HEK293 (cell line): ENCODE data around the gene TRAF4.

Experiments used
- EGR2 ChIP-seq: fragments of 450-650 bp; formaldehyde crosslinking; IDR thresholded peaks from 2 replicates; pipeline ENCODE4 v1.5.1; 2016; ENCODE audit warnings: low read depth, missing biosample characterization, missing genetic modification characterization
- KLF1 ChIP-seq: fragments of 450-650 bp; formaldehyde crosslinking; IDR thresholded peaks from 2 replicates; pipeline ENCODE4 v1.5.1; 2016; ENCODE audit warnings: missing biosample characterization, missing genetic modification characterization
- PBX3 ChIP-seq: sonication (generic); formaldehyde crosslinking; IDR thresholded peaks from 2 replicates; pipeline ENCODE4 v1.8.1; 2022; ENCODE audit warnings: mild to moderate bottlenecking, moderate library complexity, missing genetic modification reagents
- PRDM2 ChIP-seq: fragments of 450-650 bp; formaldehyde crosslinking; IDR thresholded peaks from 2 replicates; pipeline ENCODE4 v1.5.1; 2016; ENCODE audit warnings: missing biosample characterization, missing genetic modification characterization, borderline replicate concordance
- RBAK ChIP-seq: fragments of 450-650 bp; formaldehyde crosslinking; IDR thresholded peaks from 2 replicates; pipeline ENCODE4 v1.5.1; 2016; ENCODE audit warnings: missing biosample characterization, missing genetic modification characterization
- ZBTB1 ChIP-seq: fragments of 450-650 bp; formaldehyde crosslinking; IDR thresholded peaks from 2 replicates; pipeline ENCODE4 v1.5.1; 2016; ENCODE audit warnings: missing biosample characterization, missing genetic modification characterization
- ZBTB20 ChIP-seq: fragments of 450-650 bp; formaldehyde crosslinking; IDR thresholded peaks from 2 replicates; pipeline ENCODE4 v1.5.1; 2016; ENCODE audit warnings: missing biosample characterization, missing genetic modification characterization
- ZBTB49 ChIP-seq: fragments of 450-650 bp; formaldehyde crosslinking; IDR thresholded peaks from 2 replicates; pipeline ENCODE4 v1.5.1; 2016; ENCODE audit warnings: missing biosample characterization, missing genetic modification characterization, low read depth
- ZBTB6 ChIP-seq: fragments of 450-650 bp; formaldehyde crosslinking; IDR thresholded peaks from 2 replicates; pipeline ENCODE4 v1.5.1; 2017; ENCODE audit warnings: missing biosample characterization, missing genetic modification characterization
- ZNF121 ChIP-seq: fragments of 450-650 bp; formaldehyde crosslinking; IDR thresholded peaks from 2 replicates; pipeline ENCODE4 v1.5.1; 2016; ENCODE audit warnings: missing biosample characterization, missing genetic modification characterization
- ZNF174 ChIP-seq: fragments of 450-650 bp; formaldehyde crosslinking; IDR thresholded peaks from 2 replicates; pipeline ENCODE4 v1.5.0; 2017; ENCODE audit warnings: missing biosample characterization, mild to moderate bottlenecking, missing genetic modification characterization
- ZNF2 ChIP-seq: fragments of 450-650 bp; formaldehyde crosslinking; IDR thresholded peaks from 2 replicates; pipeline ENCODE4 v1.5.1; 2016; ENCODE audit warnings: missing biosample characterization, missing genetic modification characterization
- ZNF24 ChIP-seq: fragments of 450-650 bp; formaldehyde crosslinking; IDR thresholded peaks from 2 replicates; pipeline ENCODE4 v1.5.1; 2016; ENCODE audit warnings: missing biosample characterization, missing genetic modification characterization
- ZNF248 ChIP-seq: fragments of 450-650 bp; formaldehyde crosslinking; IDR thresholded peaks from 2 replicates; pipeline ENCODE4 v1.5.1; 2017; ENCODE audit warnings: missing biosample characterization, missing genetic modification characterization
- ZNF280D ChIP-seq: fragments of 450-650 bp; formaldehyde crosslinking; IDR thresholded peaks from 2 replicates; pipeline ENCODE4 v1.5.1; 2016; ENCODE audit warnings: missing biosample characterization, missing genetic modification characterization
- ZNF311 ChIP-seq: fragments of 450-650 bp; formaldehyde crosslinking; IDR thresholded peaks from 2 replicates; pipeline ENCODE4 v1.5.1; 2017; ENCODE audit warnings: missing biosample characterization, missing genetic modification characterization, borderline replicate concordance
- ZNF366 ChIP-seq: fragments of 450-650 bp; formaldehyde crosslinking; conservative IDR thresholded peaks from 2 replicates; pipeline ENCODE4 v1.5.1; 2016; ENCODE audit warnings: missing biosample characterization, missing genetic modification characterization
- ZNF423 ChIP-seq: fragments of 450-650 bp; formaldehyde crosslinking; IDR thresholded peaks from 2 replicates; pipeline ENCODE4 v1.5.1; 2016; ENCODE audit warnings: missing biosample characterization, missing genetic modification characterization
- ZNF433 ChIP-seq: fragments of 450-650 bp; formaldehyde crosslinking; IDR thresholded peaks from 2 replicates; pipeline ENCODE4 v1.5.1; 2016; ENCODE audit warnings: missing biosample characterization, missing genetic modification characterization, low read depth
- ZNF701 ChIP-seq: fragments of 450-650 bp; formaldehyde crosslinking; IDR thresholded peaks from 2 replicates; pipeline ENCODE4 v1.5.1; 2016; ENCODE audit warnings: missing biosample characterization, missing genetic modification characterization
- ZNF830 ChIP-seq: fragments of 450-650 bp; IDR thresholded peaks from 2 replicates; pipeline ENCODE4 v1.5.0; 2018; ENCODE audit warnings: missing biosample characterization, missing genetic modification characterization, low read depth, mild to moderate bottlenecking, moderate library complexity
- TF ChIP-seq, protein P1 (sequence below): fragments of 450-650 bp; formaldehyde crosslinking; IDR thresholded peaks from 2 replicates; pipeline ENCODE4 v1.5.1; 2016; ENCODE audit warnings: missing biosample characterization, missing genetic modification characterization, borderline replicate concordance
- TF ChIP-seq, protein P2 (sequence below): fragments of 450-650 bp; formaldehyde crosslinking; IDR thresholded peaks from 2 replicates; pipeline ENCODE4 v1.5.1; 2016; ENCODE audit warnings: missing biosample characterization, missing genetic modification characterization

Gene TRAF4

DNA sequence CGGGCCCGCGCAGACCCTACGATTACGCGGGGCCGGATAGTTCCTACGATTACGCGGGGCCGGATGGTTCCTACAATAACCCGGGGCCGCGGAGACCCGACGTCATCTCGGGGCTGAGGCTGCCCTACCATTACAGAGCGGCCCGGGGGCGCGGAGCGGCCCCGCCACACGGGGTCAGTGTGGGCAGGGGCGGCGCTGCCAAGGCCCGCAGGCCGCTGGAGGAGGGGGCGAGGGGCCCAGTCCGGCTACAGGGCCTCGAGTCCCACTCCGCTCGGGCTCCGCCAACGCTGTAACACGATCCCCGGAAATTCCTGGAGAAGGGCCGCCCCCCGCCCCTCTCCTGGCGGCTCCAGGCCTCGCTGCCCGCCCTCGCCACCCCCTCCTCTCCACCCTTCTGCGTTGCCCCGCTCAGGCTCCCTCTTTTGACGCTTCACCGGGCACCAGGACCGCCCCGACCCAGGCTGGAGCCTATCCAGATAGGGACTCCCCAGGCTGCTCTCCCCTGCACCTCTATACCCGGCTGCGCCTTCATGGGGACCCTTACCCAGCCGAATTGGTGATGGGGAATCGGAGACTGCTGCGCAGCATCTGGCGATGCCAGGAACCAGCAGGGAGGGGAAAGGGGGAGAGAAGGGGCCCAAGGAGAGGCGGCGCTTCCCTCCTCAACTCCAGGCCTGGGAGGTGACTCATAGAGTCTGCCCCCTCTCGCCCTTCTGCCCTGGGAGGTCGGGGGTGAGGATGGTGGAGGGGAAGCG is 26.1 kb upstream of the TRAF4 start, which contains the start of gene RAB34 (continued):
- TF ChIP-seq ZNF311 (tag by site-specific recombination) (no peak), ZNF248 (tag by site-specific recombination) (no peak), ZBTB20 (tag by site-specific recombination) (peak; percentile 82), RBAK (tag by site-specific recombination) (no peak), ZNF433 (tag by site-specific recombination) (no peak), ZNF121 (tag by site-specific recombination) (0 out of 2 replicates have a peak, but pooled peaks have one; percentile 7), ZBTB6 (peak; percentile 88), ZNF423 (tag by site-specific recombination) (no peak), ZNF174 (tag by site-specific recombination) (no peak), ZNF280D (tag by site-specific recombination) (no peak), PRDM2 (tag by site-specific recombination) (no peak), ZNF2 (no peak), EGR2 (tag by site-specific recombination) (peak; percentile 91), PBX3 (CRISPR knock-in tag) (0 out of 2 replicates have a peak, but pooled peaks have one; percentile 79), ZNF830 (tag by site-specific recombination) (no peak), ZNF366 (tag by site-specific recombination) (peak; percentile 88), ZBTB1 (0 out of 2 replicates have a peak, but pooled peaks have one; percentile 35), ZBTB49 (tag by site-specific recombination) (no peak), KLF1 (tag by site-specific recombination) (peak; percentile 5), ZNF24 (tag by site-specific recombination) (peak; percentile 16; the same call in 1 of the 2 replicates), ZNF701 (no peak)
- TF ChIP-seq, protein P1, sequence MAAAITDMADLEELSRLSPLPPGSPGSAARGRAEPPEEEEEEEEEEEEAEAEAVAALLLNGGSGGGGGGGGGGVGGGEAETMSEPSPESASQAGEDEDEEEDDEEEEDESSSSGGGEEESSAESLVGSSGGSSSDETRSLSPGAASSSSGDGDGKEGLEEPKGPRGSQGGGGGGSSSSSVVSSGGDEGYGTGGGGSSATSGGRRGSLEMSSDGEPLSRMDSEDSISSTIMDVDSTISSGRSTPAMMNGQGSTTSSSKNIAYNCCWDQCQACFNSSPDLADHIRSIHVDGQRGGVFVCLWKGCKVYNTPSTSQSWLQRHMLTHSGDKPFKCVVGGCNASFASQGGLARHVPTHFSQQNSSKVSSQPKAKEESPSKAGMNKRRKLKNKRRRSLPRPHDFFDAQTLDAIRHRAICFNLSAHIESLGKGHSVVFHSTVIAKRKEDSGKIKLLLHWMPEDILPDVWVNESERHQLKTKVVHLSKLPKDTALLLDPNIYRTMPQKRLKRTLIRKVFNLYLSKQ (tag by site-specific recombination), result no peak
- TF ChIP-seq, protein P2, sequence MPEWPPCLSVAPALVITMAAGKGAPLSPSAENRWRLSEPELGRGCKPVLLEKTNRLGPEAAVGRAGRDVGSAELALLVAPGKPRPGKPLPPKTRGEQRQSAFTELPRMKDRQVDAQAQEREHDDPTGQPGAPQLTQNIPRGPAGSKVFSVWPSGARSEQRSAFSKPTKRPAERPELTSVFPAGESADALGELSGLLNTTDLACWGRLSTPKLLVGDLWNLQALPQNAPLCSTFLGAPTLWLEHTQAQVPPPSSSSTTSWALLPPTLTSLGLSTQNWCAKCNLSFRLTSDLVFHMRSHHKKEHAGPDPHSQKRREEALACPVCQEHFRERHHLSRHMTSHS (tag by site-specific recombination), result no peak
